CD4-positive, alpha-beta T cell treated with Interleukin-15 for 4 hours (primary cell): Measurements from ENCODE around the gene CA5A.
A peak's percentile ranks its signal among the peaks of the same experiment; 100 is the strongest.
"Not testable (repeated sequence)": the region's sequence is repeated elsewhere in the genome, so short reads cannot be mapped to it uniquely, and the experiment has no call there.

Experiments used
- DNase-seq: peaks from one replicate; pipeline ENCODE4 v3.0.0-alpha.2; 2020; ENCODE audit warnings: low spot score

Gene CA5A

DNA sequence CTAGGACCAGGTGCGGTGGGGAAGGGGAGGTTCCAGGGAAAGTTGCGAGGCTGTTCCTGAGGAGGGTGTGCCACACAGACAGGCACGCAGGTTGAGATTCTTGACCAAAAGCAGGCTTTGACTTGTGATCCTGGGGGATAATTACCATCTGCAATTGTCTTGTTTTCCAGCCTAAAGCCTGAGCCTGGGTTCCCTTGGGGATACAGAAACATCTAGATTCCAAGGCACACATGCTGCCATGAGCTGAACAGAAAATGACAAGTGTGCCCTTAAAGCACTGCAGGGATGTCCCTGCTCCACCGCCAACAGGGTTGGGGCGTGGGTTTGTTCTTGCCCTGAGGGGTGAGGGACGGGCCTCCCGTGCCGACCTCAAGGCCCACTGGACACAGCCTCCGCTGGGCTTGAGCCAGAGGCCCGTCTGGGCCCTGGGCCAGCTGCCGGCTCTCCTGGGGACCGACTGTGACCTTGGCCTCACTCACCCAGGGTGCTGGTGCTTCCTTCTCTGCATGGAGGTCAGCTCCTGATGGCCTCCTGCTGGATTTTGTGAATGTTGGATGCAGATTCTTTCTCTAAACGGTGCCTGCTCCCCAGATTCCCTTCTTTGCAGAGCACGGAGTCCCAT lies 14.0 kb downstream of the CA5A start:
- DNase-seq = no peak

DNA sequence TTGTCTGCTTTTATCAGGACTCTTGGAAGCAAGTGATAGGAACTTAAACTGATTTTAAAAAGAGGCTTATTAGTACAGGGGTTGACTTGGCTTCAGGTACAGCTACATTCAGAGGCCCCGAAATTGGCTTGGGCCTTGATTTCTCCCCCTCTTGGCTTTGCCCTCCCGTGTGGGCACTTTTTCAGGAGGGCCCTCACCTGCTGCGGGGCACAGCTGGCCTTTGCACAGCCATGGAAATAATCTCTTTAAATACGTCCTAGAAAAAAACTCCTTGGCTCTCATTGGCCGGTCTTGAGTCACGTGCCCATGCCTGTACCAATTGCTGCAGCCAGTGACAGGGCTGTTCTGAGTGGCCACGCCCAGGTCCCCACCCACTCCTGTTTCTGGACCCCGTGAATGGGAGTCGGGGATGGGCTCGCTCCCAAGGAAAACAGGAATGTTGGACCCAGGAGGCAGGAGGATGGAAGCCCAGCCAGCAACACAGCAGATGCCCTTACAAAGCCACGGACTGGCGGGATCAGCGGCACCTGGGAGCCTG lies 15.0 kb downstream of the CA5A start:
- DNase-seq = no peak

DNA sequence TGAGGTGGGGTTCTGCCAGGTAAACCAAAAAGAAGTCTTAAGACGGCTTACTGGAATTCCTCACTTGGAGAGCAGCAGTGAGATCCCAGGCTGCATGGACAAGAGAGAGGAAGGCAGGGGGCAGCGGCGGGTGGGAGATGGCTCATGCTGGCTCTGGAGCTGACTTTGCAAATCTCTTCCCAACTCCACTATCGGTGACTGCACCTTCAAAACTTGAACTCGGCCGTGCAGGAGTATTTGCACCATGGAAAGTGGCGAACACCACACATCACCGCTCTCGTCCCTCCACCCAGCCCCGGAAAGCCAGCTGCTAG lies 16.7 kb downstream of the CA5A start:
- DNase-seq = no peak

DNA sequence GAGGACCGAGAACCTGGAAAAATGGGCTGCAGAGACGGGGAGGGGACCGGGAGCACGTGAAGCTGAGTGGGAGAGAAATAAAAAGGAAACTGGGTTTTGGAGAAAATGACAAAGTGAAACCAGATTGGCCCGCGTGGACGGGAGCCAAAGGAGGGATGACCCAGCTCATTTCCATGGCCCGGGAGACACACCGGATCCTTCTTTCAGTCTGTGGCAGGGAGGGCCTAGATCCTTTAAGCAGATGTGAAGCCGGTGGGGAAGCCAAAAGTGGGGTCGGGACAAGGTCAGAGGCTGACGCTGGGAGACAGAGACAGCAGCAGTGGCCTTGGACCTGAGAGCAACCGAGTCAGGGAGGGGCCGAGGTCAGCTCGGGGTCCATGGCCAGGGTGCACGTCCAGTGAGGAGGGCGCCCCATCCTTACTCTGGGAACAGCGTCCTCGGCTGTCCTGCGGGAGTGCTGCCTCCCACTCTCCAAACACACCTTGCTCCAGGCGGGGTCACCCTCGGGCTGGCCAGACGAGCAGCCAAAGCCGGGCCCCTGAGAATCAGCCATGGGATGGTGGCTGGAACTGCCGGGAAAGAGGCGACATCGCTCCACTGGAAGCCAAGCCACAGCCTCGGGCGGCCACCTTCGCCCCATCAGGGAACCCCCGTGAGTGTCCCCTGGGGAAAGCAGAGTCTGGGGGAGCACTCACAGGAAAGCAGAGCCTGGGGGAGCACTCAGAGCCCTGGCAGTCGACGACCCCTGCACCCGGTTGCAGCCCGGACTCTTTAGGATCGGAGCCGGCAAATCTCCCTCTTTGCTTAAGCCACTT lies 17.3 kb downstream of the CA5A start:
- no peak for DNase-seq

DNA sequence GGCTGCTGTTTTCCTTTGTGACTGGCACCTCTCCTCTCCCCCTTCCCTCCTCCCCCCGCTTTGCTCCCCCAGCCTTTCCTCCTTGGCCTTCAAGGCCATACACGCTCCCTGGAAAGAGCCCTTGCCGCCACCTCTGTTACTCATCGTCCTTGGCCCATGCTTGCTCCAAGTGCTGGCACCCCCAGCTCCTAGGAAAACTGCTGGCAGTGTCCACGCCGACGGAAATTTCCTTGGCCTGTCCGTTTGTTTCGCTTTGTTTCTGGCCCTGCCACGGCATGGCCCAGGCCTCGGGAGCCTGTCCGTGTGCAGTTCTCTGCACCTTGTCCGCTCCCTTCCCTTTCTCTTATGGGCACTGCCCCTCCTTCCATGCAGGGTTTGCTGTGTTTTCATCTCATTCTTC lies 18.0 kb downstream of the CA5A start:
- no peak for DNase-seq

DNA sequence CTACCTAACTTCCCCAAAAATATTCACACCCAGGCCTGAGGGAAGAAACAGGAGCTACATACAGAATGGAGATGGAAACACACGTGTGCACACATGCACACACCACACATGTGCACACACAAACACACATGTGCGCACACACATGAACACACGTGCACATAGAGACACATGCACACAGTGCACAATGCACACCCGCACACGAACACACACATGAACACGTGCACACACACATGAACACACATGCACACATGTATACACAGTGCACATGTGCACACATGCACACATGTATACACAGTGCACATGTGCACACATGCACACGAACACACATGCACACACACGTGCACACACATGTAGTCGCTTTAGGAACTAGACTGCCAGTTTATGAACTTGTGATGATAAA lies 18.8 kb downstream of the CA5A start:
- no peak for DNase-seq

DNA sequence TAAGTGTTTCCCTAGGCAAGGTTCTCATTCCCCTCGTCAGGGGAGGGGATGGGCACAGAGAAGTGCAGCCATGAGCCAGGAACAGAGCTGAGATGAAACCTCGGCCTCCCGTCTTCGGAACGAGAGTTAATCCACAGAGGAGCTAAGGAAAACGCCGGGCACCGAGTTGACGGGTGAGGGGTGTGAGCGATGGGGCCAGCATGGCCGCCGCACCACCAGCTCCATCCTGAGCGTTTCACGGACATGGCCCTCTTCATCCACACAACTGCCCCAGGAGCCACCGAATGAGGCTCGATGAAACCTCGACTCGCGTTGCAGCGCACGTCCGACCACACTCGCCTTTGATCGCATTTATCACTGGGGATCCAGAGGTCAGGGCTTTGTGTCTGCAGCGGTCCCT lies 21.5 kb downstream of the CA5A start:
- DNase-seq = no peak

DNA sequence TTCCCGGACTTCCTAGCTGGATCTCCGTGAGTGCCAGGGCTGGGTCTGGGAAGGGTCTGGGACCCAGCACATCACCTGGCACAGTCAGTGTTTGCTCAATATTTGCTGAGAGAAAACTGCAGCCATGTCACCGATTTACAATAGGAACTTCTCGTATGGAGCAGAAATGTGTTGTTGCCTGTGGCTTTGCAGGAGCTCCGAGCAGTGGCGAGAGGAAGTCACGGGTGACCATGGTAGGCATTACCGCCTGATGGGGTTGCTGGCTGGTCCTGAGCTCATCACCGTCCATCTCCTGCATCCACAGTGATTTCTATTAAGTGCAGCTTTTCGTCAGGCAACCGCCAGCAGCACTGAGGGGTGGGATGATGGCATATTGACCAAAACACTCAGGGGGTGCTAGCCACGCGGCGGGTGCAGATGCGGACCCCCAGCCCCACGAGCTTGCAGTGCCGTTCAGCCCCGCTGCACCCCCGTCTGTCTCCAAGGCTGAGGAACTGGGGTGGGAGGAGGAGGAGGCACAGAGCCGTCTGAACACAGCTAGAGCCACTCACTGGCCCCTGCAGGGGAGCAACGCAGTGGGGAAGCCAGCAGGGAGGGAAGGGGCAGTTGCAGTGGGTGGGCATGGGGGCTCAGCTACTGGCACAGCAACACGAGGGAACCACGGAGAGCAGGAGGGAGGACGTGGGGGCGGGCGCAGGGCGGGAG lies 22.2 kb downstream of the CA5A start:
- not testable (repeated sequence) for DNase-seq

DNA sequence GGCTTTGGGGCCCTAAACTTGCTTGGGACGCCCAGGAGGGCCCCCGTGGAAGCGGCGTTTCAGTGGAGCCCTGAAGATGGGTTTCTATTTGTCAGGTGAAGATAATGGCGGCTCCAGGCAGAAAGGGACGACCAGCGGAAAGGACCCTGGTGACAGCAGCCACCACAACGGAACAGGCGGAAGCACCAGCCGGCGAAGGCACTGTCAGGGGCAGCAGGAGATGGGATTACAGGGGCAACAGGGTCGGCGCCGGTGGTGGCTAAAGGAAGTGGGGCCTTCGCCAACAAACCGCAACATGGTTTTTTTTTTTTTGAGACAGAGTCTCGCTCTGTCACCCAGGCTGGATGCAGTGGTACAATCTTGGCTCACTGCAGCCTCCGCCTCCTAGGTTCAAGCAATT lies 23.6 kb downstream of the CA5A start:
- not testable (repeated sequence) for DNase-seq

DNA sequence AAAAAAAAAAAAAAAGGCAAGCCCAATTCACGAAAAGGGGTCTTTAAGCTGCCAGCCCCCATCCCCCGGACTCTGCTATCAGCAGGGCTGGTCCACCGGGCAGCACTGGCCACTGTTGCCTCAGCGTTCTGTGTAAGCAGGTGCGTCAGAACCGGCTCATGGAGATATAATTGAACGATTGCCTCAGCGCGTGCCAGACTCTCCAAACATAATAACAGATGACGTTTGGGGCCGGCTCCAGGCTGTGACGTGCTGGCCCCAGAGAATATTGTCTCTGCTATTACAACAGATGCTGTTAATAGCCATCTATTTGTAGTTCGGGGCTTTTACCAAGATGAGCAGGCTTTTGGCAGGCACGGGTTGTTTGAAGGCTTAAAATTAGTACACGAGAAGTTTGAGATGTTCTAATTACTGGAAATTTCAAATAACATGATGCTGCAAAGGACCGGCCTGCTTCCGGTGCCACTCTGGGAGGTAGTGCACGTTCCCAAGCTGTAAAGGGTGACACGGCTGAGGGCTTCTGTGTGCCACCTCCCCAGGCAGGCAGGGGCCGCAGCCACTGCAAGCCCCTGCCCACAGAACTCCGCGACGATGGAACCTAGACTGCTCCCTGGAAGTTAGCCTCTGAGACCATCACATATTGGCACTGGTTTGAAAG lies 25.1 kb downstream of the CA5A start:
- DNase-seq = not testable (repeated sequence)

DNA sequence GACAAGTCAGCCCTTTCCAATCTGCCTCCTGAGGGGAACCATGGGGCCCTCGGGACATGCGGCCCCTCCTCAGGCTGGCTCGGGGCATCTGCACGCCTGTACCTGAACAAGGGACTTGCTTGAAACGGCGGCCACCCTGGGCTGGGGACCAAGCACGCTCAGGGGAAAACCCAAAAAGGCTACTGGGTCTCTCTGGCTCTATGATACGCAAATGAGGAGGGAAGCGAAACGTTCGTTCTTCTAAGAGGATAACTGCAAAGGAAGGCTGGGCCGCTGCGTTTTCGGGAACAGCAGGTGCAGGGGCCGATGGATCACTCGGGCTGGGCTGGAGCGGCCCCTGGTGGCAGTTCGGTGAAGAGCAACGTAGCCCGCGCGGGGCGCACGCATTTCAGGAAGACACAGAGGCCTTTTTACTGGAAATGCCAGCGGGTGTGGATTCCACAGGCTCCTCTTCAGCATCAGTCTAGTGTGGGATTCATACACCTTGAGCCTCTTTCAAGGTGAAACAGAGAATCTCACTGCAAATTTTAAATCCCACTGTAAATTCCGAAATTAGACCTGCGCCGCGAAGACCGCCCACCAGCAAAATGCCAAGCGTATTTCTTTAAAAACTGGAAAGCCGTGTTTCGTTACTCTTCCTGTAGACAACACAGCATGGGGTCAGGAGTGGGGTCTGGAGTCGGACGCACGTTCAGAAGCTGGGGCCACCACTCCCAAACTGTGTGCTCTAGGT lies 27.0 kb downstream of the CA5A start:
- peak; percentile 76 for DNase-seq

DNA sequence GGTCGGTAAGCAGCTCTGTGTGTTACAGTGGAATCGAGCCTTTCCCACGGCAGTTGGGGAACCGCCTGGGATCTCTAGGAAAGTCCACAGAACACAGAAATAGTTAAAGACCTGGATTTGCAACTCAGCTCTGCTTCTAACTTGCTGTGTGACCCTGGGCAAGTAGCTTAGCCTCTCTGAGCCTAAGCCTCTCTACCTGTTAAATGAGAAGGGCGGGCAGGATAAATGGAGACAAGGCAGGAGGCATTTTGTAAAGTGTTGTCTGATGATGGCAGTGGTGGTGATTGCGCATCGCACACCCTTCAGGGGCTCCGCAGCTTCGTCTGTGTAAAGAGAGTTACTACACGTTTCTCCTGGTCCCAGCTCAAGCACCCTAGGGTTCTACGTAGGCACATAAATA lies 28.2 kb downstream of the CA5A start:
- DNase-seq = not testable (repeated sequence)

DNA sequence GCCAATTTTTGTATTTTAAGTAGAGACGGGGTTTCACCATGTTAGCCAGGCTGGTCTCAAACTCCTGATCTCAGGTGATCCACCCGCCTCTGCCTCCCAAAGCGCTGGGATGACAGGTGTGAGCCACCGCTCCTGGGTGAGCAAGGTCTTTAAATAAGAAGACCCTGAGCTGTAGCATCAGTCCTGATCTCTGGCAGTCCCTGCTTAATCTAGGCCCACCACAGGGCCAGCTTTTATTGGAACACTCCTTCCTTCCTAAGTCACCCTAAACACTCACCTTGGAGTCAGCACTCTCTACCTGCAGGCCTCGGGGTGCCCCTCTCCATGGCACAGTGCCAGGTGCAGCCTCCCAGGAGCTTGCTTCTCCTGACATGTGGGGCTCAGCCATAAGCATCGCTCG lies 30.8 kb downstream of the CA5A start:
- not testable (repeated sequence) for DNase-seq

DNA sequence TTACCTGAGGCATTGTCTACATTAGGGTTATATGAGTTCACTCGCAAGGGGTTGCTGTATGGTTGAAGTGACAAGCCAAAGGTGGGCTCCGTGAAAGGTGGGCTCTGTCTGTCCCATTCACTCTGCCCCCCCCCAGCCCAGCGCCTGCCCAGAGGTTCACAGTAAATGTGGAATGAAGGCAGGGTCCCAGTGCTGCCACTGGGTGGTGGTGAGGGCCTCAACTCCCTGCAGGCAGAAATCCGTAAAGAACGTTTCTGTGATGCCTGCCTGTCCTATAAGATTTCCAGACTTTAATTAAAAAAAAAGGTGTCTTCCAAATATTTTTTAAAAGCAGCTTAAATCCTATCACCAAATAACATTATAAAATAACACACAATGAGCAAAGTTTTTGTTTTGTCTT lies 31.4 kb downstream of the CA5A start:
- not testable (repeated sequence) for DNase-seq

DNA sequence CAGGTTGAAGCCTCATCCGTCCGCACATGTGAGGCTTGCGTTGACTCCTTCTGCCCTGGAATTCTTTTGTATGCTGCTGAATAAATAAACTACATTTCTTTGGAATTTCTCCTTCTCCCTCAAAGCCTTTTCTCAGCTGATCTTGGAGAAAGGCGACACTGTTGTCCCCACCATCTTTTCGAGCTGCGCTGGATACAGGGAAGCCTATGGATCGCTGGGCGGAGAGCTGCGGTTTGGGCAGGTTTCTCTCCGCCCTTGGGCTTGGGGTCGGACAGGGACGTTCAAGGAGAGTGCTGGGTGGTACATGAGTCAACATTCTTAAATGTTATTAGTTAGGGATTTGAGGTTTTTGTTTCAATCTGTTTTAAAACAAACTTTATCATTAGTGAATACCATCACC lies 35.8 kb downstream of the CA5A start:
- not testable (repeated sequence) for DNase-seq

DNA sequence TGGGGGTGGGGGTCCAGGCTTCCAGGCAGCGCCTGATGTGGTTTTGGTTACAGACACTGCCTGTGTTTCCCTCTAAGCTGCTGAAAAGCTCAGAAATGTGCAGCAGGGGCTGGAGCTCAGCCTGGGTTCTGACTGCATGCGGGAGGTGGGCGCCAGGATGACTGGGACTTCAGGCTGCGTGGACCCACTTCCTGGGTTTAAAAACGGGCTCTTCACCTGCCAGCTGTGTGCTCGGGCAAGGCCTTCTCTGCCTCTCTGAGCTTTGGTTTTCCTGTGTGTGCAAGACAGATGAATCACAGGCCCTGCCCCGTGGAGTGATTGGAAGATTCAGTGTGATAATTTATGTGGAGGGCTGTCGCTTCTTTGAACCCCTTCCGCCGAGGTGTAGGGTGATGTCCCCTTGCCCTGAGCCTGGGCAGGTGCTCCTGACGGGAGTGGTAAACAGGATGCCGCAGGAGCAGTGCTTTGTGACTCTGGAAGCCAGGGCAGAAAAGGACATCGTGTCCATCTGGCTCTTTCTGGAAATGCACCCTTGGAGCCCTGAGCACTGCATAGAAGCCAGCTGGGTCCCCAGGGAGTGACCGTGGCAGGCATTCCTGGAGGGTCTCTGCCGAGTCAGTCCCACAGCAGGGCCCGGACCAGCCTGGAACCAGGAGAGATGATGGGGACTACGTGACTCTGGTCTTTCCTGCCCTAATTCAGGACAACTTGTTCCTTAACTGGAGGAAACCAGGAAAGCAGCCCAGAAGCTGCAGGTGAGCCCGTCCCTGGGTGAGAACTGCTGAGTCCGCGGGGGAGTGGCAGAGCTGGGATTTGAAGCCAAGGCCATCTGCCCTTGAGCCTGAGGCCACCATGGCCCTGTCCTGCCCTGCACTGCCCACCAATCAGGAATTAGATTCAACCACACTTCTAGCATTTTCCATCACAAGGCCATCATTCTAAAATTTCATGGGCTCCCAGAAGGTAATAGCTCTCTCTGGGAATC lies 38.5 kb downstream of the CA5A start:
- peak; percentile 60 for DNase-seq

DNA sequence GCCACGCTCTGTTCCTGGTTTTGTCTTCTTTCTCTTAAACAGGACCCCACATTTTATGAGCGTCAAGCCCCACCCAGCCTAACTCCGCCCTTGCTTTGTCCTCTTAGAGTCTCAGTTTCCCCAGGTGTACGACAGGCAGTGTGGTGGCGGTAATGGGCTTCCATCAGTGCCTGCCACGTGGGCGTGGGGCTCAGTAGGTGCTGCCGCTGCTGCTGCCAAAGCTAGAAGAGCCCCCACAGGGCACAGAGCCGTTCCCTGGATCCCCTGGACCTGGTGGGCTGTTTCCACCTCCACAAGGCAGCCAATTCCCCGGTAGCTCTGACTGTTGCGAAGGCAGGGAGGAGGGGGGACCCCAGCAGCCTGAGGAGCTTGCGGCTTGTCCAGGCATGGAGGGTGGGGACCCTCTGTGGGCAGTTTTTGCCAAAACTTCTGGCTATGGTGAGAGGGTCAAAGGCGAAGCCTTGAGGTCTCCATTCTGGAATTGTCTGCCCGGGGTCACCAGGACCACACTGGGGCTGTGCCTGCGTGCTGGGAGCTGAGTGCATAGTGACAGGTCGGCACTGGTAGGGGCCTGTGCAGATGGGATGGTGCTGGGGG lies 39.3 kb downstream of the CA5A start:
- DNase-seq = not testable (repeated sequence)

DNA sequence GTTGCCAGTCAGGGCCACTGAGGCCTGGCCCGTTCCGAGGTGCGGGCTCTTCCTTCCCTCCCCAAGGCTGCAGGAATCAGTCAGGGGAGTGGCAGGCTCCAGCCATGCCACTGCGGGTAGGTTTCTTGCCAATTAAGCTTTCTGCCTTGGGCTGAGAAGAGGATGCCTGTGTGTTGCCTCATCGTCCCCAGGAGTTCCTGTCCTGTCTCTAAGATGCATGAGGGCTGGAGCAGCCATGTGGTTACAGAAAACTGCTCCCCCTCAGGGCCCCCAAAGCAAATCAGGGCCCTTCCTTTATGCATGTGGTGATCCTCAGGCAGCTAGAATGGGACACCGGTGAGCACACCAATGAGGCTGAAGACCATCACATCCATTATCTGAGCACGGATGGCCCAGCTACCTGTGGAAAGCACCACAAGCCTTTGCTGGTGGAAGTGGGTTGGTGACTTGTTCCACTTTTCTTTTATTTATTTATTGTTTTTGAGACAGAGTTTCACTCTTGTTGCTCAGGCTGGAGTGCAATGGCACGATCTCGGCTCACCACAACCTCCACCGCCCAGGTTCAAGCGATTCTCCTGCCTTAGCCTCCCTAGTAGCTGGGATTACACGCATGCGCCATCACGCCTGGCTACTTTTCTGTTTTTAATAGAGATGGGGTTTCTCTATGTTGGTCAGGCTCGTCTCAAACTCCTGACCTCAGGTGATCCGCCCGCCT lies 40.0 kb downstream of the CA5A start:
- not testable (repeated sequence) for DNase-seq

DNA sequence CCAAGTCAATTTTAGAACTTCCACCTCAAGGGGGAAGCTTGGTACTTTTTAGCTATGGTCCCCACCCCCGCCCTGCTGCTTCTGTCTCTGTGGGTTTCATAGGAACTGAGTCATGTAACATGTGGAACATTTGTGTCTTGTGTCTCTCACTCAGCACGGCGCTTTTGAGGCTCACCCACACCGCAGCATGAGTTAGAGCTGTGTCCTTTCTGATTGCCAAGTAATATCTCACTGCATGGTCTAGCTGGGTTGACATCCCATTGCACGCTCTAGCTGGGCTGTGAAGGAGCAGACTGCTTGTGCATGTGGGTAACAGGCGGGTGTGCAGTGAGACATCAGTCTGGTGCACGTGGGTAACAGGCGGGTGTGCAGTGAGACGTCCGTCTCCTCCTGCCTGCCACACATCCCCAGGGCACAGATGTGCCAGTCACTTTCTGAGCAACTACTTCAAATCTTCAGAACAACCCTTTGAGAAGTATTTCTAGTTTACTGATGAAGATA lies 40.6 kb downstream of the CA5A start:
- peak; percentile 75 for DNase-seq
